ENCODE measurements around the gene CDH23. TPM values are rescaled to one million over a fixed set of nuclear protein-coding genes. Genes with fewer than 3 reads are reported as not detected.

The CDH23 gene
- total and polyA plus RNA-seq, 2 donors (not counting 1 experiment from before 2014, with no cell fraction given) = 0.37 to 0.89 TPM

DNA sequence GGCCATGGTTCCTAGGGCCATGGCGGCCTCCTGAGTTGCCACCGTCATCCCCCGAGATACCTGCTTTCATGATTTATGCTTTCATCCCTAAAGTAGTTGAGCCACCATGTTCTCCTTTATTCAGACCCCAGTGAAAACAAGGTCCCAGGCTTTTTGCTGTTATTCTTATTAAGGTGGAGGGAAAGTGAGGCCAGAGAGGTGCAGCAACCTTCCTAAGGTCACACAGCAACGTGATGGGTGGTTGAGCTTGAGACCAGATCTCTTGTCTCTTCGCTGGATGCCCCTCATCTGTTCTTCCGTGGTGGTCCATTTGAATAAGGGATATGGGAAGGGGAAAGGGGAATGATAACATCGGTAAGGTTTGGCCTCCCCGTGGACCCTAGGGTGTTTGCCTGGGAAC lies 180.6 kb downstream of the CDH23 start:
- no peak overlapping the region for H3K4me3 ChIP-seq (ENCODE audit: control extremely low read depth in 1 of 5, extremely low read depth in 1 of 5, insufficient read depth in 1 of 5, low read depth in 2 of 5, low read length in 4 of 5)
- ChIA-PET POLR2A (no interaction called here), CTCF (interaction anchor here (1.0 kb wide), 1 partner anchor 8 kb away, joined by 5 read pairs; no protein-coding TSS in a partner anchor)
- H3K9me3 Mint-ChIP-seq (ENCODE audit: insufficient read depth) = no peaks in the 10 kb centered on the region
- intact Hi-C loops (cut with micrococcal nuclease) = no loop called here
- no peak overlapping the region for H3K9ac ChIP-seq (ENCODE audit: low read length)
- no peak overlapping the region for H3K4me3 Mint-ChIP-seq
- H3K27me3 Mint-ChIP-seq = no peaks in the 10 kb centered on the region
- H3K4me1 ChIP-seq (ENCODE audit: control insufficient read depth in 2 of 2, insufficient read depth in 2 of 2, low read length in 2 of 2) = no peaks in the 10 kb centered on the region
- H3K27me3 ChIP-seq (replicated peaks in 1 of 4; ENCODE audit: control extremely low read depth in 1 of 4, control insufficient read depth in 3 of 4, insufficient read depth in 4 of 4, low read length in 3 of 4) = no peaks in the 10 kb centered on the region
- DNase-seq = no peak
- no peak for ATAC-seq (ENCODE audit: low read depth)
- H3K4me2 ChIP-seq (replicated peaks; ENCODE audit: low read depth, low read length, poor library complexity, severe bottlenecking) = no peak overlapping the region
- H3K27ac ChIP-seq (ENCODE audit: low read length in 2 of 2) = no peak overlapping the region
- H3K79me2 ChIP-seq (ENCODE audit: control insufficient read depth, insufficient read depth, low read length) = no peaks in the 10 kb centered on the region
- H3K27ac Mint-ChIP-seq = no peak overlapping the region
- 88% methylated on average over 8 of the region's 8 CpGs for WGBS (ENCODE audit: insufficient coverage)
- no peaks in the 10 kb centered on the region for H3K4me1 Mint-ChIP-seq
- no peak for TF ChIP-seq EZH2 (IDR thresholded peaks at IDR 0.05; ENCODE audit: borderline replicate concordance, insufficient read depth, low read depth, low read length, poor library complexity, severe bottlenecking)
- TF ChIP-seq, protein P1, sequence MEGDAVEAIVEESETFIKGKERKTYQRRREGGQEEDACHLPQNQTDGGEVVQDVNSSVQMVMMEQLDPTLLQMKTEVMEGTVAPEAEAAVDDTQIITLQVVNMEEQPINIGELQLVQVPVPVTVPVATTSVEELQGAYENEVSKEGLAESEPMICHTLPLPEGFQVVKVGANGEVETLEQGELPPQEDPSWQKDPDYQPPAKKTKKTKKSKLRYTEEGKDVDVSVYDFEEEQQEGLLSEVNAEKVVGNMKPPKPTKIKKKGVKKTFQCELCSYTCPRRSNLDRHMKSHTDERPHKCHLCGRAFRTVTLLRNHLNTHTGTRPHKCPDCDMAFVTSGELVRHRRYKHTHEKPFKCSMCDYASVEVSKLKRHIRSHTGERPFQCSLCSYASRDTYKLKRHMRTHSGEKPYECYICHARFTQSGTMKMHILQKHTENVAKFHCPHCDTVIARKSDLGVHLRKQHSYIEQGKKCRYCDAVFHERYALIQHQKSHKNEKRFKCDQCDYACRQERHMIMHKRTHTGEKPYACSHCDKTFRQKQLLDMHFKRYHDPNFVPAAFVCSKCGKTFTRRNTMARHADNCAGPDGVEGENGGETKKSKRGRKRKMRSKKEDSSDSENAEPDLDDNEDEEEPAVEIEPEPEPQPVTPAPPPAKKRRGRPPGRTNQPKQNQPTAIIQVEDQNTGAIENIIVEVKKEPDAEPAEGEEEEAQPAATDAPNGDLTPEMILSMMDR (IDR thresholded peaks at IDR 0.05) = no peak
- no peaks in the 10 kb centered on the region for H3K9me3 ChIP-seq (ENCODE audit: control extremely low read depth in 1 of 3, control insufficient read depth in 2 of 3, insufficient read depth in 1 of 3, low read length in 2 of 3)
- no peak overlapping the region for H2AFZ ChIP-seq (ENCODE audit: insufficient read depth, low read depth, low read length, poor library complexity, severe bottlenecking)
- H3K36me3 ChIP-seq (replicated peaks in 1 of 2; ENCODE audit: control extremely low read depth in 1 of 2, control insufficient read depth in 1 of 2, extremely low read depth in 1 of 2, insufficient read depth in 2 of 2, low read length in 1 of 2) = no peaks in the 10 kb centered on the region
- no peaks in the 10 kb centered on the region for H4K20me1 ChIP-seq (ENCODE audit: control insufficient read depth, insufficient read depth, low read length, poor library complexity, severe bottlenecking)

DNA sequence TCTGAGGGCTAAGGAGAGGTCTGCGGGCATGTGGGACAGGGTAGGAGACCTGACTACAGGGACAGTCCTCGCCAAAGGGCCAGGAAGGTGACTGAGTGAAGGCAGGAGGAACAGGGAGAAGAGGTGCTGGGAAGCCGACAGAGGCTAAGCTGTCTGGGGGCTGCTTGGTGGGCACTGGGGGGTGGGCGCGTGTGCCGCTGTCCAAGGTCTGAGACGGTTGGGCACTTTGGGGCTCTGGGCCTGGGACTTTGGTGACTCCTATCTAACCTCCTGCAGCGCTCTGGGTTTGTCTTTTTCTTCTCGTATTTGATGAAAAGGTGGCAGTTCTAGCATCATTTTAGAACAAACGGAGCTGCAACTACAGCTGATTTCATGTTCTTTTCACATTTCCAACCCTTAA lies 181.3 kb downstream of the CDH23 start:
- no peaks in the 10 kb centered on the region for H3K79me2 ChIP-seq (ENCODE audit: control insufficient read depth, insufficient read depth, low read length)
- H3K4me3 ChIP-seq (ENCODE audit: control extremely low read depth in 1 of 5, extremely low read depth in 1 of 5, insufficient read depth in 1 of 5, low read depth in 2 of 5, low read length in 4 of 5) = no peak overlapping the region
- POLR2A ChIA-PET = interaction anchor here (0.6 kb wide), 1 partner anchor 243 kb away, joined by 4 read pairs; no protein-coding TSS in a partner anchor
- Mint-ChIP-seq H3K9me3 (ENCODE audit: insufficient read depth) (no peaks in the 10 kb centered on the region), H3K4me3 (no peak overlapping the region), H3K27me3 (peaks cover 4% of the 10 kb centered on the region), H3K27ac (no peak overlapping the region), H3K4me1 (no peaks in the 10 kb centered on the region)
- DNase-seq = no peak
- no peaks in the 10 kb centered on the region for H3K4me1 ChIP-seq (ENCODE audit: control insufficient read depth in 2 of 2, insufficient read depth in 2 of 2, low read length in 2 of 2)
- no peaks in the 10 kb centered on the region for H3K27me3 ChIP-seq (replicated peaks in 1 of 4; ENCODE audit: control extremely low read depth in 1 of 4, control insufficient read depth in 3 of 4, insufficient read depth in 4 of 4, low read length in 3 of 4)
- no peak overlapping the region for H3K9ac ChIP-seq (ENCODE audit: low read length)
- H3K4me2 ChIP-seq (replicated peaks; ENCODE audit: low read depth, low read length, poor library complexity, severe bottlenecking) = no peak overlapping the region
- H2AFZ ChIP-seq (ENCODE audit: insufficient read depth, low read depth, low read length, poor library complexity, severe bottlenecking) = no peak overlapping the region
- no peaks in the 10 kb centered on the region for H4K20me1 ChIP-seq (ENCODE audit: control insufficient read depth, insufficient read depth, low read length, poor library complexity, severe bottlenecking)
- CTCF ChIA-PET = interaction anchor here (1.3 kb wide), 1 partner anchor 8 kb away, joined by 8 read pairs; no protein-coding TSS in a partner anchor
- ATAC-seq (ENCODE audit: low read depth) = no peak
- WGBS (ENCODE audit: insufficient coverage) = 95% methylated on average over 10 of the region's 10 CpGs
- no peak overlapping the region for H3K27ac ChIP-seq (ENCODE audit: low read length in 2 of 2)
- no peaks in the 10 kb centered on the region for H3K9me3 ChIP-seq (ENCODE audit: control extremely low read depth in 1 of 3, control insufficient read depth in 2 of 3, insufficient read depth in 1 of 3, low read length in 2 of 3)
- no peaks in the 10 kb centered on the region for H3K36me3 ChIP-seq (replicated peaks in 1 of 2; ENCODE audit: control extremely low read depth in 1 of 2, control insufficient read depth in 1 of 2, extremely low read depth in 1 of 2, insufficient read depth in 2 of 2, low read length in 1 of 2)
- intact Hi-C loops (cut with micrococcal nuclease) = no loop called here
- TF ChIP-seq, protein P1 (IDR thresholded peaks at IDR 0.05) = no peak
- TF ChIP-seq EZH2 (IDR thresholded peaks at IDR 0.05; ENCODE audit: borderline replicate concordance, insufficient read depth, low read depth, low read length, poor library complexity, severe bottlenecking) = no peak
